NCI-H774 (cell line): ENCODE results near the gene CCNB3.

Experiments used
- DNase-seq: peaks from one replicate; lab custom pipeline; 2025; lab: John Stamatoyannopoulos, UW

Gene CCNB3

GRCh38 chrX:50375481-50376267 lies 171.1 kb downstream of the CCNB3 start:
- no peak for DNase-seq

- DNase-seq, result no peak
These were observed 177.3 kb downstream of the CCNB3 start for GRCh38 chrX:50381729-50382415.

- DNase-seq, result no peak
These were observed 182.0 kb downstream of the CCNB3 start for GRCh38 chrX:50386520-50386919.

GRCh38 chrX:50393902-50394301 lies 189.3 kb downstream of the CCNB3 start:
- DNase-seq, result no peak
